AG09319 (cell line): ENCODE results near the gene CDH18.
"Not testable (repeated sequence)": the region's sequence is repeated elsewhere in the genome, so short reads cannot be mapped to it uniquely, and the experiment has no call there.

Source experiments
- DNase-seq: peaks from one replicate; pipeline ENCODE4 v3.0.0-alpha.2; 2010; ENCODE audit warnings: low read depth; ENCODE audit errors: extremely low read depth
- TF ChIP-seq, protein P1 (sequence below): IDR thresholded peaks from 2 replicates; pipeline ENCODE4 v1.5.1; 2011; ENCODE audit warnings: low read depth, mild to moderate bottlenecking, inconsistent platforms, low read length, moderate library complexity

Gene CDH18

DNA sequence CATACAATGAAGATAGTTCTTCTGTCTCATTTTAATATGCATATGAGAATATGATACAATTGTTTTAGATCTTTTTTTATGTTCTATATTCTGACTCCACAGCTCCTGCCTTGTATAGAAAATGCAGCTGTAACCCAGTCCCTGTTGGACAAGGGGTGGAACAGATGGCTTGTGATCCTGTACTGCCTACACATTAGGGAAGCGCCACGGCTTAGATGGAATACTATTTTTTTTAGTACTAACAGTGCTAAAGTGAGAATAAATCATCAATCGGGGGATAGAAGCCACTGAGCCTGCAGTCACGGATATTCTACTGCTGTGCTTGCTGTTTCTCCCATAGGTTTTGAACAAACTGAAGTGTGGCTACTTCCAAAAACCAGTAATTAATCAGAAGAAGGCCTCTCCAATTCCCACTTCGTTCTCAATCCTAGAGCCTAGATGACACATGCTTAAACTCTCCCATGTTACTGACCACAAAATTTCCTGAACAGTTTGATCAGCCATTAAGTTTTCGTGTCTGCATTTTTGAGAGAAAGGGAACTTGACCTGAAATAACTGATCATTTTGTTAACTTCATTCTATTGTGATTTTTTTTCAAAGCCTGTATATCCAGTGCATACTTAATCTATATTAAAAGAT lies 150.3 kb downstream of the CDH18 start:
- no peak for DNase-seq

DNA sequence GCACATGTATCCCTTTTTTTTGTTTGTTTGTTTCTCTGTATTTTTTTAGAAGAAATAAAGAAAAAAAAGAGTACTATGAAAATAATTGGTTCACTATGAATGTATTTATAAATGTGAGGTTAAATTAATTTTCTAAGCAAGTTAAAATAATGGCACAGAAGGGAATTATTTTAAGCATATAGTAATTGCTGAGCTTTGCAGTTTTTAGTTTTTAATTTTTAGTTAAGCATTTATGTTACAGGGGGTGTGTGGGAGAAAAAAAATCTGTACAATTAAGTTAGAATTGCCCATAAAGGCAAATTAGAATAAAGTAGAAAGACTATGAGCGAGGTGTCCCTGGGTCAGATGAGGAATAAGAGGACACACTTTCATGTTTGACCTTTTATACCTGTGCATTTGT lies 152.6 kb downstream of the CDH18 start:
- TF ChIP-seq, protein P1, sequence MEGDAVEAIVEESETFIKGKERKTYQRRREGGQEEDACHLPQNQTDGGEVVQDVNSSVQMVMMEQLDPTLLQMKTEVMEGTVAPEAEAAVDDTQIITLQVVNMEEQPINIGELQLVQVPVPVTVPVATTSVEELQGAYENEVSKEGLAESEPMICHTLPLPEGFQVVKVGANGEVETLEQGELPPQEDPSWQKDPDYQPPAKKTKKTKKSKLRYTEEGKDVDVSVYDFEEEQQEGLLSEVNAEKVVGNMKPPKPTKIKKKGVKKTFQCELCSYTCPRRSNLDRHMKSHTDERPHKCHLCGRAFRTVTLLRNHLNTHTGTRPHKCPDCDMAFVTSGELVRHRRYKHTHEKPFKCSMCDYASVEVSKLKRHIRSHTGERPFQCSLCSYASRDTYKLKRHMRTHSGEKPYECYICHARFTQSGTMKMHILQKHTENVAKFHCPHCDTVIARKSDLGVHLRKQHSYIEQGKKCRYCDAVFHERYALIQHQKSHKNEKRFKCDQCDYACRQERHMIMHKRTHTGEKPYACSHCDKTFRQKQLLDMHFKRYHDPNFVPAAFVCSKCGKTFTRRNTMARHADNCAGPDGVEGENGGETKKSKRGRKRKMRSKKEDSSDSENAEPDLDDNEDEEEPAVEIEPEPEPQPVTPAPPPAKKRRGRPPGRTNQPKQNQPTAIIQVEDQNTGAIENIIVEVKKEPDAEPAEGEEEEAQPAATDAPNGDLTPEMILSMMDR, result no peak
- no peak for DNase-seq

More for the DNA sequence above, 150.3 kb downstream of the CDH18 start:
- TF ChIP-seq, protein P1, result no peak

DNA sequence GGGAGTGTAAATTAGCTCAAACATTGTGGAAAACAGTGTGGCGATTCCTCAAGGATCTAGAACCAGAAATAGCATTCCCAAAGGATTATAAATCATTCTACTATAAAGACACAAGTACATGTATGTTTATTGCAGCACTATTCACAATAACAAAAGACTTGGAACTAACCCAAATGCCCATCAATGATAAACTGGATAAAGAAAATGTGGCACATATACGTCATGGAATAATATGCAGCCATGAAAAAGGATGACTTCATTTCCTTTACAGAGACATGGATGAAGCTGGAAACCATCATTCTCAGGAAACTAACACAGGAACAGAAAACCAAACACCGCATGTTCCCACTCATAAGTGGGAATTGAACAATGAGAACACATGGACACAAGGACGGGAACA lies 175.3 kb downstream of the CDH18 start:
- DNase-seq, result not testable (repeated sequence)

DNA sequence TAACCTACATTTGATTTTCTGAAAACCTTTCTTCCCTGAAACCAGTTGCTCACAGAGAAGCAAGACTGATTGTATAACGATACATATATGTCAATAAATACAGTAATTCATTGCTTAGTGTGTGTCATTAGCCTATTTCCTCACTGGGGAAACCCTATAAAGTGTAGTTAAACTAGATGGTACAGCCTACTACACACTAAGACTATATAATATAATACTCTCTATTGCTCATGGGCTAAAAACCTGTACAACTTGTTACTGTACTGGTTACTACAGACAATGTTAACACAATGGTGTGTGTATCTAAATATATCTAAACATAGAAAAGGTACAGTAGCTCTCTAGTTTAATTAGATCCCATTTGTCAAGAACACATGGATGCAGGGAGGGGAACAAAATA lies 181.2 kb downstream of the CDH18 start:
- DNase-seq, result no peak
- TF ChIP-seq, protein P1, result no peak

DNA sequence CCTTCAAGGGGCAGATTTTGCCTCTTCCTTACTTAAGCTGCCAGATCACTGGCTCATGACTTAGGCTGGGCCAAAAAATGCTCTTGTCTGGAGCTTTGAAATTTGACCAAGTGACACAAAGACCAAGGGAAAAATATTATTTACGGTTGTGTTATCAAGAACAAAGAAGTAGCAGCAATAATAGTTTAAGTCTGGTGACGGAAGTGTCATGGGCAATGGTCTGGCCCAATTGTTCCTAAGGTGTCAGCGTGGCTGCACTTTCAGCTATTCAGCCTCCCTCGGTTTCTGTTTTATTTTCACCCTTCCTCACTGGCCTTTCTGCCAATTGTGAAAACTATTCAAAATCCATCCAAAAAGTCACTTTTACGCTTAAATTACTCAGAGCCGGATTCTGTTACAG lies 185.3 kb downstream of the CDH18 start:
- TF ChIP-seq, protein P1, result no peak
- DNase-seq, result no peak

DNA sequence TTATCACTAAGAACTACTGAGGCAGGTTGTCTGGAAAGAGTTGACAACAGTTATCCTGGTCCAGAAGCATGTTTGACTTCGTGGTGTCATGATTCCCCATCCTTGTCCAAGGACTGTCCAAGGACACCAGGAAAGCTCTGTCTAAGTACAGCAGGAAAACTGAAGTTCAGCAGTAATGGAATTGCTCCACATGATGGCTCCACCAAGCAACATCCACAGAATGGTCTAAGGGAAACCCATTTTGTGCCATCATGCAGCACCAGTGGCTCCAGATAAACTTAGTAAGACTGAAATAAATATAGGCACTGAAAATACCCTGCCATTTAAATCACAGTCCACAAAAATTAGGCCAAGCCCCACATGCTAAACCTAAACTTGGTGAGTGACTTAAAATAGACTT lies 192.8 kb downstream of the CDH18 start:
- DNase-seq, result no peak
- TF ChIP-seq, protein P1, result peak; percentile 18

DNA sequence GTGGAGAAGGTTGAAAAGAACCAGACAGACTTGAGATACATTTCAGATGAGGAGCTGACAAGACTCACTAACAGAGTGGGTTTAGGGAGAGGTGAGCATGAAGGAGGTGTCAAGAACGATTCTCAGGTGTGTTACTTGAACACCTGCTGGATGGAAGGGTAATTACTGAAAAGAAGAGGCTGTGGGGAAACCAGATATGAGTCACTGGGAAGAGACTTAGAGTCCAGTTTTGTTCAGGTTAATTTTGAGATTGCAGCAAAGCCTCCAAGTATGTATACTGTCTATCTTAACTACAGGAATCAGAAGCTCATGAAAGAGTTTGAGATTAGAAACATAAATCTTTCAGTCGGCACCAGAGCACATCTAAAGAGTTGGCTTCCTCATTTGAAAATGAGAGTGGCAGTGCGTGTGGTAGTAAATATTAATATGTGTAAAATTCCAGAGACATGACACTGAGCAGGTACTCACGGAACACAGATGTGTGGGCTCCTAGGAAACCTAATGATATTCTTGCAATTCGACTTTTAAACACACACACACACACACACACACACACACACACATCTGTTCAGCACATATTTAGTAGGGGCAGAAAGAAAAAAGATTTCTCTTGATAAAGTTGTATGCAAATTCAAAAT lies 197.1 kb downstream of the CDH18 start:
- no peak for DNase-seq

More for the DNA sequence above, 197.1 kb downstream of the CDH18 start:
- TF ChIP-seq, protein P1, result no peak
